HG03139 (cell line): ENCODE data around the gene SDCBP2.

ENCODE experiments used
- ATAC-seq: cut with Tn5 transposase; IDR thresholded peaks from one replicate; pipeline ENCODE4 v1.9.1; 2021; ENCODE audit not compliant: unreplicated experiment

The SDCBP2 gene

DNA sequence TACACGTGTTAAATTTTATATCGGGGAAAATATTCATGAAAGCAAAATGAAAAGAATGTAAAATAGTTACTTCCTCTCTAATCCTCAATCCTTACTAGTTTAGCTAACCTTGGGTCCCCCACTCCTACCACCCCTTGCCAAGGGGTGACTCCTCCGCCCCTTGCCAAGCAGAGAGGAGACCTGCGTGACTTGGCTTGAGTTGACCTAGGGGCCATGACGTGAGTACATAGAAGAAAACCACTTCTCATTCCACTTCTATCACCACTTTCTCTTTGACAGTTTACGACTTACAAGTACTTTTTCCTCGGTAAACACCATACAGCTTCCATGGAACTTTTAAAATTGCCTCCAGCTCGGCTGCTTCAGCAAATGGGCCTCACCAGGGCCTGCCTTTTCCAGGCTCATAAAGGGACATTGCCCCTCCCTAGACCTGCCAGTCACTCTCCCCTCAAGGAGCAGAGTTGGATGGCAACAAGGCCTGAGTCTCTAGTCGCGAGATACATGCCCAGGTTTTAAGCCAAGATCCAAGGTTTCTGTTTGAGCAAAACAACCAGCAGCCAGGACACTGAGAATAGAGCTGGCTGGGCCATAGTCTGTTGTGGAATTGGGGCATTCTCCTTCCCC, 29.9 kb downstream of the SDCBP2 start:
- no peak for ATAC-seq

DNA sequence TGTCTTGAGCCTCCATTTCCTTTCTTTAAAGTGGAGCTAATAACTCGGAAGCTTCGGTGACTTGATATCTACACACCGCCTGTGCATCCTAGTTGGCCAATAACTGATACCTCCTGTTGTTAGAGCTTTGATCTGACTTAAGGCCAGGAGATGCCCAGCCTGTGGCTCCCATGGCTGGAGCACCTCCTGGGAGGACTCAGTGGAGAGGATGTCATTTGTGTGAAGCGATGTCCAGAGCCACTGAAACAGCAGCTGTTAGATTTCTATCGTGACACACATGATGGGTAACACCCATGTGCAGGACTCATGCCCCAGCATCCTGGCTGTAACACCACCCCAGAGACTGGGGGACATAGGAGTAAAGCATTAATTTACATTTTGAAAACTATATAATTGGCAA, 30.8 kb downstream of the SDCBP2 start:
- no peak for ATAC-seq

- no peak for ATAC-seq
Observed at GRCh38 chr20:1297486-1297885, 31.5 kb downstream of the SDCBP2 start.

DNA sequence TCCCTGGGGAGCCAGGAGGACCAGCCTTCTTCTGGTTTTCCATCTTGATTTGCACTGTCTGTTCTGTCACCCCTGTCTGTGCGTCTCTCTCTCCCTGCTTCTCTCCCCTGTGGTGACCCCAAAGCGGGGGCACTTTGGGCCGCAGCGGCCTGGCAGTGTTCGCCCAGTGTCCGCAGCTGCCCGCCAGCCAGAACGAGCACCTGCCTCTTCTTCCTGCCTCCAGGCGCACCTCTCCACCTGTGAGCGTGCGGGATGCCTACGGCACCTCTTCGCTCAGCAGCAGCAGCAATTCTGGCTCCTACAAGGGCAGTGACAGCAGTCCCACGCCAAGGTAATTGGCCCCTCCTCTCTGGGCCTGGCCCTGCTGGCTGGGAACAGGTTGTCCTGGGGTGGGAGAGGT, 32.0 kb downstream of the SDCBP2 start:
- no peak for ATAC-seq

DNA sequence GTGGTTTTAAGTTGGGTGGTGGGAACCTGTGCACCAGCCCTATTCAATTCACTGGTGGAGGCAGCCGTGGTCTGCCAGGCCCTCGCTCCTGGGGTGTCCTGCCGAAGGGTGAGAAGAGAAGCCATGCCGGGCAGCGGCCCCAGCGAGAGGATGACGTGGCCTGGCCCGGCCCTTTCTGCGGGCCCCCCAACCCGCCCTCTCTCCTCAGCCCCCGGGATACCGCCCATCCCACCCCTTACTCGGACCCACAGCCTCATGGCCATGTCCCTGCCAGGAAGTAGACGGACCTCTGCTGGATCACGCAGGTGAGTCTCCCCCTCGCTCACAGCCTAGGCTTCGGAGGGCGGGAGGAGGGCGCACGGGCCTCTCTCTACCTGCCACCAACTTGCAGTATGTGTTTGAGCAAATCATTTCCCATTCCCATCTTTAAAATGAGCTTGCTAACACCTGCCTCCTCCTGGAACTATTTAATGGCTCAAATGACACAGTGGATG, 32.8 kb downstream of the SDCBP2 start:
- ATAC-seq = no peak

GRCh38 chr20:1295276-1295930, 33.5 kb downstream of the SDCBP2 start:
- ATAC-seq = no peak

GRCh38 chr20:1294497-1294896, 34.4 kb downstream of the SDCBP2 start:
- ATAC-seq = no peak

- ATAC-seq = no peak
Observed at GRCh38 chr20:1293641-1294379, 35.1 kb downstream of the SDCBP2 start.

- ATAC-seq = no peak
Observed at GRCh38 chr20:1292620-1293019, 36.3 kb downstream of the SDCBP2 start.

GRCh38 chr20:1291191-1291741, 37.7 kb downstream of the SDCBP2 start:
- no peak for ATAC-seq

DNA sequence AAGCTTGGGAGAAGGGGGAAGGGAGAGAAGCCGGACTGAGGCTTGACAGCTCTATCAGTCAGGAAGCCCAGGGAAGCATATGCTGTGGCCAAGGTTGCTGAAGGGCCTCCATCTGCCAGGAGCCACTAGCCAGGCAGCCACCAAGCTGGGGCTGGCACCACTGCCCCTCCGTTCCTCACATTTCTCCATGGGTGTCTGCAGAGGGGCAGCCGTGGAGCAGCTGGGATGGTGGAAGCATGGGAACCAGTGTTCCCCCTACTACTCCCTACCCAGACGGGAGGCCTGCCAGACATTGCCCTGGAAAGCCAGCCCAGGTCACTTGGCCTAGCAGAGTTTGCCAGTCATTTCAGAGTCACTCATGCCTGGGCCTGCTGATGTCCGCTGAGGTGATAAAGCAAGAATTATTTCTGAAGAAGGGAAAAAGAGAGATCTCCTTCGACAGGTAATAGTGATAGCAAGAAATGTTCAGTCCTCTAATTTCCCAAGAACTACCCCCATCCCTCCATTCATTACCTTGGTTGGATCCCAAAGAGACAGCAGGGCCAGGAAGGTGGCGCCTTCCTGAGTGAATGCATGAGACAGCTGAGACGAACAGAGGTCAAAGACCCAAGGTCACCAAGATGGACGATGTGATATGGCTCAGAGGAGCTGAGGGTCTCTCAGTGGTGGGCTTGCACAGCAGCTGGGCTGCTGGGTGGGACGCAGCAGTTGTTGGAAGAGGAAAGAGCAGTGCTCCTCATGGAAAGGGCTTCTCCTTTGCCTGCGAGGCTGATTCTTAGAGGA, 41.0 kb downstream of the SDCBP2 start:
- ATAC-seq = no peak

DNA sequence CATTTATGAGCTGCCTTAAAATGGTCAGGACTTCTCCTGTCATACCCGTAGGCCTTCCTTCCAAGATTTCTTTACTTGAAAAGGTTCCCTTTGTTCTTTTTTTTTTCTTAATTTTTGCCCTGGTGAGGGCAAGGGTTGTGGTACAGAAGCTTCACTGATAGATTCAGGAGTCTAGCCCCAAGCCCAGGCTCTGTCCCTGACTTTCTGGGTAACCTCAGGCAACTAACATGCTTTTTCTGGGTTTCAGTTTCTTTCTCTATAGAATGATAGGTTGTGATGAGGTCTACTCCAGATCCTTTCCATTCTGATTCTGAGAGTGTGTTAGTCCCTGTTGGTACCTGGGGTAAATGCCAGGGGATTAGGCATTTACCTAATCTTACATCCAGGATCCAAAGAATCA, 41.6 kb downstream of the SDCBP2 start:
- no peak for ATAC-seq

GRCh38 chr20:1286267-1287024, 42.5 kb downstream of the SDCBP2 start:
- no peak for ATAC-seq

DNA sequence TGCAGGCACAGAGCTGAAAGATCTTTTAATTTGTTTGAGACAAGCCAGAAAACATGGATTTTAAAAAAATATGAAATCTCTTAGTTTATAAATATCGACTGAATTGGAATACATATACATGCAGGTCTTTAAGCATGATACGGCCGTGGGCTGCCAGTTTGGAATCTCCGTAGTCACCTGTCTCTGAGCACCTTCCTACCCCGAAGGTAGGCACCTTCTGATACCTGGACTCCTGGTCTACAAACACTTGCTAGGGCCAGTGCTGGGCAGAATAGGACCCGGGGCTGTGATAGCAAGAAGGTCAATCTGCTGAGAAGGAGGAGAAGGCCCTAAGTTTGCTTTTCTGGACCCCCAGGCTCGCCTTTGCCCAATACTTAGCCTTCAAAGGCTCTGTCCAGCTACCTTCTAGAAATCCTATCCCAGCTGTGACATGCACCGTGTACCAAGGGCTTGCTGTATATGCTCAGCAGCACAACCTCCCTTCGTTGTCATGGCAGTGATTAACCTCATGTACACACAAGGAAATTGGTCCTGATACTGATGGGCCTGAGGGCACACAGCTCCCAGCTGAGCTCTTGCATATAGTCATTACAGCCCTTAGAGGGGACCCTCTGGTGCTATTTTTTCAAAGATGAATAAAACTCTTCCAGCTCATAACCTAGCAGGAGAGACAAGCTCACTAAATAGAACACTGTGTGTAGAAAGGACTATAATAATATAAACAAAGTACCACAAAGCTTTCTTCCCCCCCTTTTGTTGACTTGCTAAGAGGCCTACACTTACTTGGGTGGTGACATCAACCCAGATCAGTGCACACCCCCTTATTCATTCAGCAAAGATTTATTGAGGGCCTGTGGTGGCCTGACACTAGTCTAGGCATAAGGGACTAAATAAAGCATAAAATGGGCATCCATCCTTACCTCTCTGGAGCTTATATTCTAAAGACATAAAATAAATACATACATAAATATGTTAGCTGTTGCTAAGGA, 45.1 kb downstream of the SDCBP2 start:
- no peak for ATAC-seq

DNA sequence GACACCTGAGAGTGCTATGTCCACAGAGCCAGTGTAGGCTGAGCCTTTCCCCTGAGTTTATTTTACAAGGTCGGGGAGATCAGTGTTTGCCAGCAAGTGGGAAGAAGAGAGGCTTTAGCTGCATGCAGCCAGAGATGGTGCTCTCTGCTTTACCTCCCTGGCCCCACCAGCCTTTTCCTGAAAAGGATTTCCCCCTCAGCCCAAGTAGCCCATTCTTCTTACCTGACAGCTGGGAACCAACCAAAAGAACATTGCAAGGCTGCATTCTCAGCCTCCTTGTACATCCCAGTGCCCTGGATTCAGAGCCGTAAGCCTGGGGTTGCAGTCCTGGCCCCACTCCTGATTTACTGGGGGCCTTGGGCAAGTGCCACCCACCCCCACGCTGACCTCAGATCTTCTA, 46.0 kb downstream of the SDCBP2 start:
- no peak for ATAC-seq

- no peak for ATAC-seq
Observed at GRCh38 chr20:1281279-1282057, 47.5 kb downstream of the SDCBP2 start.

- ATAC-seq = no peak
Observed at GRCh38 chr20:1280195-1281102, 48.5 kb downstream of the SDCBP2 start.
